Panc1 (cell line): ENCODE measurements around the gene TOR2A. TPM values are rescaled to one million over a fixed set of nuclear protein-coding genes. Genes with fewer than 3 reads are reported as not detected.

Source experiments
- ATAC-seq: fragments of 200-7000 bp; cut with Tn5 transposase; 2 replicates; pipeline ENCODE4 v1.9.1; 2020; ENCODE audit warnings: mild to moderate bottlenecking, moderate library complexity
- BruUV-seq: library from RNA; stranded (reverse); fragments of 400-500 nt; replicated peaks from 2 replicates; lab custom pipeline; 2021; lab: Mats Ljungman, UMichigan
- CTCF ChIA-PET: fragments of 300-600 bp; sonication (Branson Sonifier 250); formaldehyde crosslinking; loops from one replicate; lab custom pipeline; 2022; ENCODE audit warnings: antibody characterized with exemption; lab: Charles Lee
- POLR2A ChIA-PET: fragments of 300-600 bp; sonication (Branson Sonifier 250); formaldehyde crosslinking; loops from one replicate; lab custom pipeline; 2022; ENCODE audit warnings: antibody characterized with exemption; lab: Charles Lee
- DNase-seq: peaks from one replicate; pipeline ENCODE4 v3.0.0-alpha.2; 2010; ENCODE audit warnings: low read depth, low spot score
- H3K27ac ChIP-seq: 2 replicates; pipeline ENCODE4 v1.5.1; 2011; ENCODE audit warnings: mild to moderate bottlenecking, low read length, inconsistent platforms
- H3K27me3 ChIP-seq: fragments of 200-500 bp; sonication (Bioruptor generic); 2 replicates; pipeline ENCODE4 v1.6.0; 2014; ENCODE audit warnings: low read length, inconsistent platforms; ENCODE audit not compliant: control insufficient read depth, insufficient read depth
- H3K36me3 ChIP-seq: fragments of 200-500 bp; sonication (Bioruptor generic); 2 replicates; pipeline ENCODE4 v1.5.1; 2014; ENCODE audit warnings: inconsistent platforms, mild to moderate bottlenecking, low read length, moderate library complexity; ENCODE audit not compliant: control insufficient read depth, insufficient read depth
- H3K4me1 ChIP-seq: 2 replicates; pipeline ENCODE4 v1.5.1; 2011; ENCODE audit warnings: inconsistent platforms, mild to moderate bottlenecking, low read length, moderate library complexity; ENCODE audit not compliant: control insufficient read depth, insufficient read depth
- H3K4me3 ChIP-seq, 2 experiments: 2 replicates each; pipeline ENCODE4 v1.5.1; 2011 to 2012; ENCODE audit warnings: low read depth in 2 of 2, low read length in 2 of 2, mild to moderate bottlenecking in 2 of 2, inconsistent platforms in 1 of 2, moderate library complexity in 1 of 2
- H3K9me3 ChIP-seq: fragments of 200-500 bp; sonication (Bioruptor generic); 2 replicates; pipeline ENCODE4 v1.5.1; 2014; ENCODE audit warnings: low read depth, mild to moderate bottlenecking, inconsistent platforms, low read length, moderate library complexity; ENCODE audit not compliant: control insufficient read depth, insufficient read depth
- POLR2AphosphoS5 ChIP-seq: IDR thresholded peaks from 2 replicates; pipeline ENCODE4 v1.6.1; 2012; ENCODE audit warnings: mild to moderate bottlenecking, low read depth, low read length, moderate library complexity
- SIN3A ChIP-seq: IDR thresholded peaks from 2 replicates; pipeline ENCODE4 v1.6.1; 2012; ENCODE audit warnings: low read depth, mild to moderate bottlenecking, low read length, moderate library complexity, borderline replicate concordance; ENCODE audit not compliant: insufficient read depth
- TCF7L2 ChIP-seq: IDR thresholded peaks from 2 replicates; pipeline ENCODE4 v1.6.1; 2011; ENCODE audit warnings: mild to moderate bottlenecking, low read depth, low read length, inconsistent platforms
- in situ Hi-C: cut with HindIII; loops from 2 replicates; pipeline ENCODE4 v1.10.0; 2016; ENCODE audit warnings: low sequenced_read_pairs, low pct_unique_long_range_greater_than_20kb
- intact Hi-C: fragments of 100-400 bp; cut with micrococcal nuclease; formaldehyde crosslinking; loops from one replicate; pipeline ENCODE4 v1.10.0; 2022; ENCODE audit not compliant: unreplicated experiment
- total RNA-seq: library from RNA; stranded (reverse); gene quantifications from one replicate; pipeline ENCODE4 v1.2.1, GENCODE V29; 2021; ENCODE audit not compliant: unreplicated experiment
- TF ChIP-seq, protein P1 (sequence below): fragments of 450-650 bp; IDR thresholded peaks from 2 replicates; pipeline ENCODE4 v1.5.1; 2017; ENCODE audit warnings: mild to moderate bottlenecking
- TF ChIP-seq, protein P2 (sequence below), 2 experiments: IDR thresholded peaks; 2 replicates each; pipeline ENCODE4 v1.6.1; 2011 to 2012; ENCODE audit warnings: low read depth in 2 of 2, control low read depth in 1 of 2, low read length in 1 of 2, mild to moderate bottlenecking in 1 of 2, moderate library complexity in 1 of 2; ENCODE audit not compliant: insufficient read depth in 1 of 2

TOR2A gene
- total RNA-seq, 1 experiment from 2014 or later: 8.2 TPM

DNA sequence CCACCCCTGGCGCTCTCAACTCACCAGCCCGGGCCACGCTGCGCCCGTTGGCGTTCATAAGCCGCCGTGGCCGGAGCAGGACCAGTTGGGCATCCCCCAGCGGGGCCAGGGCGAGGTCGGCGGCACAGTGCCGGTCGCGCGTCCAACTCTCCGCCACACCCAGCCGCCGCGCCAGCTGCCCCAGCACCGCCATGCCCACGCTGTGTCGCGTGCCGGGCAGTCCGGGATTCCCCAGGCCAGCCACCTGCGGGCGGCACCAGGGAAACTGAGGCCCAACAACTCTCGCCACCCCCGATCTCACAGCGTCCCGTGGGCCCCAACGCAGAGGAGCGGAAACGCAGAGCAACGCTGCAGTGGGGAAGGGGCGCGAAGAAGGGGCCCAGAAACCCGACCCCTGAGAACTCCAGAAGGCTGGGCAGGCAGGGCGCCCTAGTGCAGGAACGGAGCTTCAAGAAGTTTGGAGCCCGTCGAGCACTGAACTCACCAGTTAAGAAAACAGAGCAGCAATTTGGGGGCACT is 20.1 kb downstream of the TOR2A start:
- no peaks in the 10 kb centered on the region for H3K9me3 ChIP-seq
- DNase-seq (no peak), ATAC-seq (peak; percentile 24)
- in situ Hi-C loops (no loop called here), intact Hi-C loops (no loop called here)
- TF ChIP-seq, protein P1, sequence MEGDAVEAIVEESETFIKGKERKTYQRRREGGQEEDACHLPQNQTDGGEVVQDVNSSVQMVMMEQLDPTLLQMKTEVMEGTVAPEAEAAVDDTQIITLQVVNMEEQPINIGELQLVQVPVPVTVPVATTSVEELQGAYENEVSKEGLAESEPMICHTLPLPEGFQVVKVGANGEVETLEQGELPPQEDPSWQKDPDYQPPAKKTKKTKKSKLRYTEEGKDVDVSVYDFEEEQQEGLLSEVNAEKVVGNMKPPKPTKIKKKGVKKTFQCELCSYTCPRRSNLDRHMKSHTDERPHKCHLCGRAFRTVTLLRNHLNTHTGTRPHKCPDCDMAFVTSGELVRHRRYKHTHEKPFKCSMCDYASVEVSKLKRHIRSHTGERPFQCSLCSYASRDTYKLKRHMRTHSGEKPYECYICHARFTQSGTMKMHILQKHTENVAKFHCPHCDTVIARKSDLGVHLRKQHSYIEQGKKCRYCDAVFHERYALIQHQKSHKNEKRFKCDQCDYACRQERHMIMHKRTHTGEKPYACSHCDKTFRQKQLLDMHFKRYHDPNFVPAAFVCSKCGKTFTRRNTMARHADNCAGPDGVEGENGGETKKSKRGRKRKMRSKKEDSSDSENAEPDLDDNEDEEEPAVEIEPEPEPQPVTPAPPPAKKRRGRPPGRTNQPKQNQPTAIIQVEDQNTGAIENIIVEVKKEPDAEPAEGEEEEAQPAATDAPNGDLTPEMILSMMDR: no peak
- TF ChIP-seq, protein P2, sequence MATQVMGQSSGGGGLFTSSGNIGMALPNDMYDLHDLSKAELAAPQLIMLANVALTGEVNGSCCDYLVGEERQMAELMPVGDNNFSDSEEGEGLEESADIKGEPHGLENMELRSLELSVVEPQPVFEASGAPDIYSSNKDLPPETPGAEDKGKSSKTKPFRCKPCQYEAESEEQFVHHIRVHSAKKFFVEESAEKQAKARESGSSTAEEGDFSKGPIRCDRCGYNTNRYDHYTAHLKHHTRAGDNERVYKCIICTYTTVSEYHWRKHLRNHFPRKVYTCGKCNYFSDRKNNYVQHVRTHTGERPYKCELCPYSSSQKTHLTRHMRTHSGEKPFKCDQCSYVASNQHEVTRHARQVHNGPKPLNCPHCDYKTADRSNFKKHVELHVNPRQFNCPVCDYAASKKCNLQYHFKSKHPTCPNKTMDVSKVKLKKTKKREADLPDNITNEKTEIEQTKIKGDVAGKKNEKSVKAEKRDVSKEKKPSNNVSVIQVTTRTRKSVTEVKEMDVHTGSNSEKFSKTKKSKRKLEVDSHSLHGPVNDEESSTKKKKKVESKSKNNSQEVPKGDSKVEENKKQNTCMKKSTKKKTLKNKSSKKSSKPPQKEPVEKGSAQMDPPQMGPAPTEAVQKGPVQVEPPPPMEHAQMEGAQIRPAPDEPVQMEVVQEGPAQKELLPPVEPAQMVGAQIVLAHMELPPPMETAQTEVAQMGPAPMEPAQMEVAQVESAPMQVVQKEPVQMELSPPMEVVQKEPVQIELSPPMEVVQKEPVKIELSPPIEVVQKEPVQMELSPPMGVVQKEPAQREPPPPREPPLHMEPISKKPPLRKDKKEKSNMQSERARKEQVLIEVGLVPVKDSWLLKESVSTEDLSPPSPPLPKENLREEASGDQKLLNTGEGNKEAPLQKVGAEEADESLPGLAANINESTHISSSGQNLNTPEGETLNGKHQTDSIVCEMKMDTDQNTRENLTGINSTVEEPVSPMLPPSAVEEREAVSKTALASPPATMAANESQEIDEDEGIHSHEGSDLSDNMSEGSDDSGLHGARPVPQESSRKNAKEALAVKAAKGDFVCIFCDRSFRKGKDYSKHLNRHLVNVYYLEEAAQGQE (IDR thresholded peaks at IDR 0.05; ENCODE audit: insufficient read depth in 1 of 2, low read depth in 2 of 2, low read length in 1 of 2): no peak
- TF ChIP-seq SIN3A (no peak), TCF7L2 (no peak), POLR2AphosphoS5 (no peak)
- CTCF ChIA-PET: no interaction called here
- peaks cover 3% of the 10 kb centered on the region; the same call in 1 of the 2 replicates for H3K36me3 ChIP-seq
- H3K4me3 ChIP-seq: peak overlapping the region; percentile 75 to 86
- peak overlapping the region; percentile 54; the same call in 1 of the 2 replicates for H3K27ac ChIP-seq
- peaks cover 11% of the 10 kb centered on the region for H3K4me1 ChIP-seq
- H3K27me3 ChIP-seq: no peaks in the 10 kb centered on the region
- POLR2A ChIA-PET: no interaction called here
- BruUV-seq: TSS peak; percentile 84

DNA sequence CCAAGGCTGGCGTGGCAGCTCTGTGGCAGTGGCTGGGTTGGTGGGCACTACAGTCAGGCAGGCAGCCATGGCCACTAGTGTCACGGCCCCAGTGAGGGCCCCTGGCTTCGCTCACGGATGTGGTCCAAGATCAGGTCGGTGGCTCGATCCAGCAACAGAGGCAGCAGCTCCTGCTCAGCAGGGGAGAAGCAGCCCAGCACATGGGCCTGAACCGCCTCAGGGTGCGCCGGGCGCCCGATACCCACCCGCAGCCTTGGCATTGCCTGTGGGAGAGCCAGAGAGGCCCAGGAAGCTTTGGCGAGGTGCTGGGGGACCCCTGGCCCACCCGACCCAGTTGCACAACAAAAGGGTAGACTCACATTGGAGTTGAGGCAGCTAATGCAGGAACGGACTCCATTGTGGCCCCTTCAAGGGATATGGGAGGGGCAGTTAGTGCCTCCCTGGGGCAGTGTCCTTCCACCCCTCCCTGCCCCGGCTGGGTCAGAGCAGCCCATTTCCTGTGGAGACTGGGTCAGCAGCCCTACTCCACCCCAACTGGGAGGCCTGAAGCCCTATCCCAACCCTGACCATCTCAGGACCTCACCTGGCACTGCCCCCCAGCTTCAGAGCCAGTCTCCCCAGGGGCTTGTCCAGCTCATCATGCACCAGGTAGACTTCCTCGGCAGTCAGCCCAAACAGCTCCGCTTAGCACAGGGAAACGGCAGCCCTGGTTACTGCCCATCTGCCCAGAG is 20.9 kb downstream of the TOR2A start:
- peak overlapping the region; percentile 44 for H3K27ac ChIP-seq
- POLR2A ChIA-PET: no interaction called here
- intact Hi-C loops (no loop called here), in situ Hi-C loops (no loop called here)
- CTCF ChIA-PET: no interaction called here
- DNase-seq (no peak), ATAC-seq (no peak)
- BruUV-seq: no TSS peak
- peaks cover 11% of the 10 kb centered on the region for H3K4me1 ChIP-seq
- H3K36me3 ChIP-seq: peaks cover 3% of the 10 kb centered on the region; the same call in 1 of the 2 replicates
- no peaks in the 10 kb centered on the region for H3K9me3 ChIP-seq
- H3K27me3 ChIP-seq: no peaks in the 10 kb centered on the region
- TF ChIP-seq, protein P2 (IDR thresholded peaks at IDR 0.05; ENCODE audit: insufficient read depth in 1 of 2, low read depth in 2 of 2, low read length in 1 of 2): no peak
- TF ChIP-seq SIN3A (no peak), POLR2AphosphoS5 (no peak), TCF7L2 (no peak)
- TF ChIP-seq, protein P1: no peak
- peak overlapping the region; percentile 49 to 86 for H3K4me3 ChIP-seq
